K562 (cell line): Measurements from ENCODE around the gene RNASEH1. TPM values are rescaled to one million over a fixed set of nuclear protein-coding genes. Genes with fewer than 3 reads are reported as not detected.

Experiments used
- KAT2B ChIP-seq: IDR thresholded peaks from one replicate; pipeline ENCODE4 v1.6.1; 2012; ENCODE audit warnings: low read depth, mild to moderate bottlenecking, control low read depth, inconsistent platforms, low read length, moderate library complexity
- NCOA2 ChIP-seq, 2 experiments: fragments of 450-650 bp; IDR thresholded peaks; 2 replicates each; pipeline ENCODE4 v1.6.1; 2018; ENCODE audit warnings: mild to moderate bottlenecking in 2 of 2, moderate library complexity in 1 of 2; ENCODE audit not compliant: partially characterized antibody in 2 of 2
- NEUROD1 ChIP-seq: fragments of 150-350 bp; IDR thresholded peaks from 2 replicates; pipeline ENCODE4 v1.6.1; 2014; ENCODE audit warnings: borderline replicate concordance, low read length, low read depth; ENCODE audit not compliant: partially characterized antibody
- ZNF584 ChIP-seq: fragments of 200-800 bp; sonication (Bioruptor generic); IDR thresholded peaks from 2 replicates; pipeline ENCODE4 v1.6.1; 2016; ENCODE audit warnings: low read depth, mild to moderate bottlenecking, missing genetic modification characterization, missing compliant biosample characterization
- ZZZ3 ChIP-seq: fragments of 450-650 bp; IDR thresholded peaks from 2 replicates; pipeline ENCODE4 v1.6.1; 2016; ENCODE audit warnings: antibody characterized with exemption, mild to moderate bottlenecking, moderate library complexity
- polyA plus RNA-seq, 8 experiments: library from polyadenylated mRNA; depleted of rRNA in 4 of 8; stranded (reverse) in 5 of 8; unstranded in 3 of 8; fragments of >200 nt; fragmentation: Nextera tagmentation in 2 of 8; fragmentation: Illumina TruSeq in 1 of 8; extraction: Ambion mirVana in 2 of 8; extraction: Trizol in 1 of 8; gene quantifications; 2 replicates each; pipeline versions ENCODE4 v1.2.1 to v1.2.3, GENCODE V29; 2011 to 2014; ENCODE audit warnings: inconsistent platforms in 1 of 8, missing spikeins in 1 of 8
- total RNA-seq, 7 experiments: library from RNA; depleted of rRNA in 6 of 7; stranded (reverse); fragments of >200 nt in 6 of 7; fragmentation: Illumina TruSeq in 2 of 7; extraction: Trizol in 2 of 7; gene quantifications; 2 replicates each; pipeline versions ENCODE4 v1.2.1 to v1.2.3, GENCODE V29; 2011 to 2021; ENCODE audit warnings: low replicate concordance in 1 of 7
- TF ChIP-seq, protein P1 (sequence below): sonication (generic); formaldehyde crosslinking; IDR thresholded peaks from 2 replicates; pipeline ENCODE4 v1.8.0; 2022; ENCODE audit warnings: missing genetic modification reagents, mild to moderate bottlenecking, moderate library complexity, borderline replicate concordance
- TF ChIP-seq, protein P2 (sequence below): sonication (generic); formaldehyde crosslinking; IDR thresholded peaks from 2 replicates; pipeline ENCODE4 v1.8.0; 2023; ENCODE audit warnings: mild to moderate bottlenecking, missing genetic modification reagents
- TF ChIP-seq, protein P3 (sequence below): fragments of 250-450 bp; sonication (Bioruptor Pico); IDR thresholded peaks from 2 replicates; pipeline ENCODE4 v1.8.0; 2021; ENCODE audit warnings: borderline replicate concordance, mild to moderate bottlenecking, moderate library complexity; ENCODE audit not compliant: poor library complexity, severe bottlenecking
- TF ChIP-seq, protein P4 (sequence below), 2 experiments: fragments of 450-650 bp in 1 of 2; sonication (generic) in 1 of 2; formaldehyde crosslinking in 1 of 2; IDR thresholded peaks; 2 replicates each; pipeline versions ENCODE4 v1.7.1 to v1.9.0; 2016 to 2022; ENCODE audit warnings: inconsistent platforms in 1 of 2, mild to moderate bottlenecking in 1 of 2, missing genetic modification reagents in 1 of 2

Gene RNASEH1
- total and polyA plus RNA-seq, 9 of the 15 experiments (the other 6 are each of a cell fraction or from before 2014, with no cell fraction given) = 25.7 to 47.5 (median 42.8) TPM

DNA sequence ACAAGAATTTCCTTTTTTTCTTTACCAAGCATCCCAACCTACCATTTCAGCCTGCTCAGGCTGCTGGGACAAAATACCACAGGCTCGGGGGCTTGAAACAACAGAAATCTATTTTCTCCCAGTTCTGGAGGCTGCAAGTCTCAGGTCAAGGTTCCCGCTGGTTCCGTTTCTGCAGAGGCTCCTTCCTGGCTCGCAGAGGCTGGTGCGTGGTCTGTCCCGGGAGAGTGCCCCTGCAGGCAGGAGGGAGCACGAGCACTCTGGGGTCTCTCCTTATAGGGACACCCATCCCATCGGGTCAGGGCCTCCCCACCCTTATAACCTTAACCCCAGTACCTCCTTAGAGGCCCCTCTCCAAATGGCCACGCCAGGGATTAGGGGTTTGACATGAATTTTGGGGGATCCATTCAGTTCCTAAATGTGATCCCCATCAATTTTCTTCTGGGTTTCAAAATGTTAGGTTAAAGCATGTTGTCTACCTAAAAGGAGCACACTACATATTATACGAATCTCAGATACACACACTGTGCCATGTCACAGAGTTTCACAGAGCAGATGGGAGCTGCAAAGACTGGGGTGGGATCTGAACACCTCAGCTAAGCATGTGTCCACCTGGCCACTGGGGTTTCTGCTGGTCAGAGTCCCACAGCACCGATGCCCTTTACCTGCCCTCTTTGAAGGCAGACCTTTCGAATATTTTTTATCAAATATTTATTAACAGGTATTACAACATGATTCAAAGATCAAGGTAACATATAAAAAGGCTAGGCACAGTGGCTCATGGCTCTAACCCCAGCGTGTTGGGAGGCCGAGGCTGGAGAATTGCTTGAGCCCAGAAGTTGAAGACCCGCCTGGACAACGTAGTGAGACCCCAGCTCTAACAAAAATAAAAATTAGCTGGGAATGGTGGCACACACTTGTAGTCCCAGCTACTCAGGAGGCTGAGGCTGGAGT is 21.2 kb downstream of the RNASEH1 start (continued):
- no peak for TF ChIP-seq NEUROD1
- TF ChIP-seq ZNF584 (CRISPR knock-in tag) = no peak
- no peak for TF ChIP-seq NCOA2 (IDR thresholded peaks at IDR 0.05; ENCODE audit: partially characterized antibody in 2 of 2)
- TF ChIP-seq, protein P1, sequence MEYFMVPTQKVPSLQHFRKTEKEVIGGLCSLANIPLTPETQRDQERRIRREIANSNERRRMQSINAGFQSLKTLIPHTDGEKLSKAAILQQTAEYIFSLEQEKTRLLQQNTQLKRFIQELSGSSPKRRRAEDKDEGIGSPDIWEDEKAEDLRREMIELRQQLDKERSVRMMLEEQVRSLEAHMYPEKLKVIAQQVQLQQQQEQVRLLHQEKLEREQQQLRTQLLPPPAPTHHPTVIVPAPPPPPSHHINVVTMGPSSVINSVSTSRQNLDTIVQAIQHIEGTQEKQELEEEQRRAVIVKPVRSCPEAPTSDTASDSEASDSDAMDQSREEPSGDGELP (CRISPR knock-in tag) = 0 out of 2 replicates have a peak, but pooled peaks have one; percentile 27
- TF ChIP-seq ZZZ3 = no peak
- TF ChIP-seq, protein P2, sequence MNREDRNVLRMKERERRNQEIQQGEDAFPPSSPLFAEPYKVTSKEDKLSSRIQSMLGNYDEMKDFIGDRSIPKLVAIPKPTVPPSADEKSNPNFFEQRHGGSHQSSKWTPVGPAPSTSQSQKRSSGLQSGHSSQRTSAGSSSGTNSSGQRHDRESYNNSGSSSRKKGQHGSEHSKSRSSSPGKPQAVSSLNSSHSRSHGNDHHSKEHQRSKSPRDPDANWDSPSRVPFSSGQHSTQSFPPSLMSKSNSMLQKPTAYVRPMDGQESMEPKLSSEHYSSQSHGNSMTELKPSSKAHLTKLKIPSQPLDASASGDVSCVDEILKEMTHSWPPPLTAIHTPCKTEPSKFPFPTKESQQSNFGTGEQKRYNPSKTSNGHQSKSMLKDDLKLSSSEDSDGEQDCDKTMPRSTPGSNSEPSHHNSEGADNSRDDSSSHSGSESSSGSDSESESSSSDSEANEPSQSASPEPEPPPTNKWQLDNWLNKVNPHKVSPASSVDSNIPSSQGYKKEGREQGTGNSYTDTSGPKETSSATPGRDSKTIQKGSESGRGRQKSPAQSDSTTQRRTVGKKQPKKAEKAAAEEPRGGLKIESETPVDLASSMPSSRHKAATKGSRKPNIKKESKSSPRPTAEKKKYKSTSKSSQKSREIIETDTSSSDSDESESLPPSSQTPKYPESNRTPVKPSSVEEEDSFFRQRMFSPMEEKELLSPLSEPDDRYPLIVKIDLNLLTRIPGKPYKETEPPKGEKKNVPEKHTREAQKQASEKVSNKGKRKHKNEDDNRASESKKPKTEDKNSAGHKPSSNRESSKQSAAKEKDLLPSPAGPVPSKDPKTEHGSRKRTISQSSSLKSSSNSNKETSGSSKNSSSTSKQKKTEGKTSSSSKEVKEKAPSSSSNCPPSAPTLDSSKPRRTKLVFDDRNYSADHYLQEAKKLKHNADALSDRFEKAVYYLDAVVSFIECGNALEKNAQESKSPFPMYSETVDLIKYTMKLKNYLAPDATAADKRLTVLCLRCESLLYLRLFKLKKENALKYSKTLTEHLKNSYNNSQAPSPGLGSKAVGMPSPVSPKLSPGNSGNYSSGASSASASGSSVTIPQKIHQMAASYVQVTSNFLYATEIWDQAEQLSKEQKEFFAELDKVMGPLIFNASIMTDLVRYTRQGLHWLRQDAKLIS (CRISPR knock-in tag) = peak; percentile 75; the same call in 1 of the 2 replicates
- TF ChIP-seq KAT2B = no peak
- TF ChIP-seq, protein P3, sequence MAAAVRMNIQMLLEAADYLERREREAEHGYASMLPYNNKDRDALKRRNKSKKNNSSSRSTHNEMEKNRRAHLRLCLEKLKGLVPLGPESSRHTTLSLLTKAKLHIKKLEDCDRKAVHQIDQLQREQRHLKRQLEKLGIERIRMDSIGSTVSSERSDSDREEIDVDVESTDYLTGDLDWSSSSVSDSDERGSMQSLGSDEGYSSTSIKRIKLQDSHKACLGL (CRISPR knock-in tag) = no peak
- TF ChIP-seq, protein P4, sequence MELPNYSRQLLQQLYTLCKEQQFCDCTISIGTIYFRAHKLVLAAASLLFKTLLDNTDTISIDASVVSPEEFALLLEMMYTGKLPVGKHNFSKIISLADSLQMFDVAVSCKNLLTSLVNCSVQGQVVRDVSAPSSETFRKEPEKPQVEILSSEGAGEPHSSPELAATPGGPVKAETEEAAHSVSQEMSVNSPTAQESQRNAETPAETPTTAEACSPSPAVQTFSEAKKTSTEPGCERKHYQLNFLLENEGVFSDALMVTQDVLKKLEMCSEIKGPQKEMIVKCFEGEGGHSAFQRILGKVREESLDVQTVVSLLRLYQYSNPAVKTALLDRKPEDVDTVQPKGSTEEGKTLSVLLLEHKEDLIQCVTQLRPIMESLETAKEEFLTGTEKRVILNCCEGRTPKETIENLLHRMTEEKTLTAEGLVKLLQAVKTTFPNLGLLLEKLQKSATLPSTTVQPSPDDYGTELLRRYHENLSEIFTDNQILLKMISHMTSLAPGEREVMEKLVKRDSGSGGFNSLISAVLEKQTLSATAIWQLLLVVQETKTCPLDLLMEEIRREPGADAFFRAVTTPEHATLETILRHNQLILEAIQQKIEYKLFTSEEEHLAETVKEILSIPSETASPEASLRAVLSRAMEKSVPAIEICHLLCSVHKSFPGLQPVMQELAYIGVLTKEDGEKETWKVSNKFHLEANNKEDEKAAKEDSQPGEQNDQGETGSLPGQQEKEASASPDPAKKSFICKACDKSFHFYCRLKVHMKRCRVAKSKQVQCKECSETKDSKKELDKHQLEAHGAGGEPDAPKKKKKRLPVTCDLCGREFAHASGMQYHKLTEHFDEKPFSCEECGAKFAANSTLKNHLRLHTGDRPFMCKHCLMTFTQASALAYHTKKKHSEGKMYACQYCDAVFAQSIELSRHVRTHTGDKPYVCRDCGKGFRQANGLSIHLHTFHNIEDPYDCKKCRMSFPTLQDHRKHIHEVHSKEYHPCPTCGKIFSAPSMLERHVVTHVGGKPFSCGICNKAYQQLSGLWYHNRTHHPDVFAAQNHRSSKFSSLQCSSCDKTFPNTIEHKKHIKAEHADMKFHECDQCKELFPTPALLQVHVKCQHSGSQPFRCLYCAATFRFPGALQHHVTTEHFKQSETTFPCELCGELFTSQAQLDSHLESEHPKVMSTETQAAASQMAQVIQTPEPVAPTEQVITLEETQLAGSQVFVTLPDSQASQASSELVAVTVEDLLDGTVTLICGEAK (IDR thresholded peaks at IDR 0.05) = peak; percentile 60
- TF ChIP-seq, protein P4 (CRISPR knock-in tag; IDR thresholded peaks at IDR 0.05) = no peak
